OCI-LY7 (cell line): ENCODE results near the gene UNC5B. TPM values are rescaled to one million over a fixed set of nuclear protein-coding genes. Genes with fewer than 3 reads are reported as not detected.

Source experiments
- BruUV-seq: library from RNA; stranded (reverse); fragments of 400-500 nt; replicated peaks from 2 replicates; lab custom pipeline; 2021; lab: Mats Ljungman, UMichigan
- CTCF ChIA-PET: fragments of 300-600 bp; sonication (Branson Sonifier 250); formaldehyde crosslinking; loops from one replicate; lab custom pipeline; 2022; ENCODE audit warnings: antibody characterized with exemption; ENCODE audit not compliant: unreplicated experiment; lab: Charles Lee
- POLR2A ChIA-PET: fragments of 300-600 bp; sonication (Branson Sonifier 250); formaldehyde crosslinking; loops from one replicate; lab custom pipeline; 2022; ENCODE audit warnings: antibody characterized with exemption; lab: Charles Lee
- DNase-seq: peaks from one replicate; pipeline ENCODE4 v3.0.0-alpha.2; 2015; ENCODE audit warnings: low spot score
- H2AFZ ChIP-seq: fragments of 200-600 bp; sonication (generic), shearing (Covaris generic); 2 replicates; pipeline ENCODE4 v1.6.1; 2014; ENCODE audit warnings: mild to moderate bottlenecking, antibody characterized with exemption, low read length, moderate library complexity
- H3K27ac ChIP-seq: fragments of 200-600 bp; sonication (generic); 2 replicates; pipeline ENCODE4 v1.5.1; 2014; ENCODE audit warnings: mixed run types, low read depth, mild to moderate bottlenecking, moderate library complexity, low read length, inconsistent platforms; ENCODE audit not compliant: poor library complexity, severe bottlenecking
- H3K36me3 ChIP-seq: fragments of 200-600 bp; sonication (generic); 2 replicates; pipeline ENCODE4 v1.6.1; 2014; ENCODE audit warnings: mild to moderate bottlenecking, antibody characterized with exemption, low read length, moderate library complexity, mixed read lengths; ENCODE audit not compliant: insufficient read depth
- H3K4me1 ChIP-seq: fragments of 200-600 bp; sonication (generic); 2 replicates; pipeline ENCODE4 v1.5.1; 2014; ENCODE audit warnings: mild to moderate bottlenecking, low read length; ENCODE audit not compliant: insufficient read depth, poor library complexity, severe bottlenecking
- H3K4me2 ChIP-seq: fragments of 200-600 bp; sonication (generic); 2 replicates; pipeline ENCODE4 v1.6.1; 2014; ENCODE audit warnings: mild to moderate bottlenecking, low read length
- H3K4me3 ChIP-seq: fragments of 200-600 bp; sonication (generic); 2 replicates; pipeline ENCODE4 v1.5.1; 2014; ENCODE audit warnings: mild to moderate bottlenecking, low read depth, low read length; ENCODE audit not compliant: poor library complexity, severe bottlenecking
- H3K79me2 ChIP-seq: fragments of 200-600 bp; sonication (generic); 2 replicates; pipeline ENCODE4 v1.6.1; 2016; ENCODE audit warnings: low read depth, mild to moderate bottlenecking, low read length, moderate library complexity, mixed read lengths; ENCODE audit not compliant: insufficient read depth
- H3K9me2 ChIP-seq: fragments of 200-600 bp; sonication (generic); 2 replicates; pipeline ENCODE4 v1.6.1; 2016; ENCODE audit warnings: mild to moderate bottlenecking, low read length, mixed read lengths; ENCODE audit not compliant: insufficient read depth
- H3K9me3 ChIP-seq: fragments of 200-600 bp; sonication (generic); 2 replicates; pipeline ENCODE4 v1.6.1; 2014; ENCODE audit warnings: mild to moderate bottlenecking, mixed run types, low read length, mixed read lengths
- H4K20me1 ChIP-seq: fragments of 200-600 bp; sonication (generic); 2 replicates; pipeline ENCODE4 v1.6.1; 2014; ENCODE audit warnings: mild to moderate bottlenecking, antibody characterized with exemption, low read length, moderate library complexity, mixed read lengths; ENCODE audit not compliant: insufficient read depth
- CTCF ChIP-seq: fragments of 200-600 bp; sonication (generic); conservative IDR thresholded peaks from 2 replicates; pipeline ENCODE4 v1.5.1; 2014; ENCODE audit warnings: mild to moderate bottlenecking, antibody characterized with exemption, low read length, moderate library complexity, mixed read lengths
- EZH2phosphoT487 ChIP-seq: fragments of 200-600 bp; sonication (generic); IDR thresholded peaks from 2 replicates; pipeline ENCODE4 v1.6.1; 2018; ENCODE audit warnings: low read depth, borderline replicate concordance, mild to moderate bottlenecking, mixed run types, antibody characterized with exemption, low read length, moderate library complexity, mixed read lengths
- intact Hi-C: fragments of 100-400 bp; cut with micrococcal nuclease; formaldehyde crosslinking; loops from one replicate; pipeline ENCODE4 v1.10.0; 2022; ENCODE audit not compliant: unreplicated experiment
- total RNA-seq, 2 experiments: library from RNA; depleted of rRNA in 1 of 2; stranded (reverse); fragments of >200 nt in 1 of 2; shearing (Covaris generic) in 1 of 2; gene quantifications; 2 replicates each; pipeline ENCODE4 v1.2.3, GENCODE V29; 2014 to 2022

UNC5B gene
- total RNA-seq, 2 experiments from 2014 or later, result not detected

GRCh38 chr10:71233482-71233892 is 21.1 kb downstream of the UNC5B start:
- CTCF ChIA-PET, result interaction anchor here (0.6 kb wide), 1 partner anchor 18 kb away, joined by 9 read pairs; no protein-coding TSS in a partner anchor
- no peak for TF ChIP-seq CTCF
- TF ChIP-seq EZH2phosphoT487, result no peak
- Histone ChIP-seq H3K79me2 (no peaks in the 10 kb centered on the region), H3K4me1 (no peaks in the 10 kb centered on the region), H3K4me2 (no peak overlapping the region), H3K9me3 (no peaks in the 10 kb centered on the region), H3K9me2 (no peaks in the 10 kb centered on the region), H3K36me3 (no peaks in the 10 kb centered on the region), H2AFZ (no peak overlapping the region), H3K27ac (no peak overlapping the region), H3K4me3 (no peak overlapping the region), H4K20me1 (no peaks in the 10 kb centered on the region)
- intact Hi-C loops, result no loop called here
- BruUV-seq, result no TSS peak
- POLR2A ChIA-PET, result no interaction called here
- DNase-seq, result no peak

GRCh38 chr10:71234004-71234894 is 21.9 kb downstream of the UNC5B start:
- no peaks in the 10 kb centered on the region for H3K9me2 ChIP-seq
- no peak overlapping the region for H2AFZ ChIP-seq
- intact Hi-C loops, result no loop called here
- no TSS peak for BruUV-seq
- H3K36me3 ChIP-seq, result no peaks in the 10 kb centered on the region
- no peaks in the 10 kb centered on the region for H4K20me1 ChIP-seq
- H3K4me2 ChIP-seq, result no peak overlapping the region
- TF ChIP-seq EZH2phosphoT487, result no peak
- TF ChIP-seq CTCF, result no peak
- H3K9me3 ChIP-seq, result no peaks in the 10 kb centered on the region
- CTCF ChIA-PET, result no interaction called here
- no peak for DNase-seq
- no peak overlapping the region for H3K4me3 ChIP-seq
- POLR2A ChIA-PET, result no interaction called here
- no peaks in the 10 kb centered on the region for H3K4me1 ChIP-seq
- no peaks in the 10 kb centered on the region for H3K79me2 ChIP-seq
- no peak overlapping the region for H3K27ac ChIP-seq
